AG09319 (cell line): ENCODE results near the gene GEMIN5.

Experiments used
- DNase-seq: peaks from one replicate; pipeline ENCODE4 v3.0.0-alpha.2; 2010; ENCODE audit warnings: low read depth; ENCODE audit errors: extremely low read depth
- TF ChIP-seq, protein P1 (sequence below): IDR thresholded peaks from 2 replicates; pipeline ENCODE4 v1.5.1; 2011; ENCODE audit warnings: low read depth, mild to moderate bottlenecking, inconsistent platforms, low read length, moderate library complexity

The GEMIN5 gene

GRCh38 chr5:154844809-154845208 lies 93.2 kb downstream of the GEMIN5 start:
- DNase-seq = no peak
- TF ChIP-seq, protein P1, sequence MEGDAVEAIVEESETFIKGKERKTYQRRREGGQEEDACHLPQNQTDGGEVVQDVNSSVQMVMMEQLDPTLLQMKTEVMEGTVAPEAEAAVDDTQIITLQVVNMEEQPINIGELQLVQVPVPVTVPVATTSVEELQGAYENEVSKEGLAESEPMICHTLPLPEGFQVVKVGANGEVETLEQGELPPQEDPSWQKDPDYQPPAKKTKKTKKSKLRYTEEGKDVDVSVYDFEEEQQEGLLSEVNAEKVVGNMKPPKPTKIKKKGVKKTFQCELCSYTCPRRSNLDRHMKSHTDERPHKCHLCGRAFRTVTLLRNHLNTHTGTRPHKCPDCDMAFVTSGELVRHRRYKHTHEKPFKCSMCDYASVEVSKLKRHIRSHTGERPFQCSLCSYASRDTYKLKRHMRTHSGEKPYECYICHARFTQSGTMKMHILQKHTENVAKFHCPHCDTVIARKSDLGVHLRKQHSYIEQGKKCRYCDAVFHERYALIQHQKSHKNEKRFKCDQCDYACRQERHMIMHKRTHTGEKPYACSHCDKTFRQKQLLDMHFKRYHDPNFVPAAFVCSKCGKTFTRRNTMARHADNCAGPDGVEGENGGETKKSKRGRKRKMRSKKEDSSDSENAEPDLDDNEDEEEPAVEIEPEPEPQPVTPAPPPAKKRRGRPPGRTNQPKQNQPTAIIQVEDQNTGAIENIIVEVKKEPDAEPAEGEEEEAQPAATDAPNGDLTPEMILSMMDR = no peak

DNA sequence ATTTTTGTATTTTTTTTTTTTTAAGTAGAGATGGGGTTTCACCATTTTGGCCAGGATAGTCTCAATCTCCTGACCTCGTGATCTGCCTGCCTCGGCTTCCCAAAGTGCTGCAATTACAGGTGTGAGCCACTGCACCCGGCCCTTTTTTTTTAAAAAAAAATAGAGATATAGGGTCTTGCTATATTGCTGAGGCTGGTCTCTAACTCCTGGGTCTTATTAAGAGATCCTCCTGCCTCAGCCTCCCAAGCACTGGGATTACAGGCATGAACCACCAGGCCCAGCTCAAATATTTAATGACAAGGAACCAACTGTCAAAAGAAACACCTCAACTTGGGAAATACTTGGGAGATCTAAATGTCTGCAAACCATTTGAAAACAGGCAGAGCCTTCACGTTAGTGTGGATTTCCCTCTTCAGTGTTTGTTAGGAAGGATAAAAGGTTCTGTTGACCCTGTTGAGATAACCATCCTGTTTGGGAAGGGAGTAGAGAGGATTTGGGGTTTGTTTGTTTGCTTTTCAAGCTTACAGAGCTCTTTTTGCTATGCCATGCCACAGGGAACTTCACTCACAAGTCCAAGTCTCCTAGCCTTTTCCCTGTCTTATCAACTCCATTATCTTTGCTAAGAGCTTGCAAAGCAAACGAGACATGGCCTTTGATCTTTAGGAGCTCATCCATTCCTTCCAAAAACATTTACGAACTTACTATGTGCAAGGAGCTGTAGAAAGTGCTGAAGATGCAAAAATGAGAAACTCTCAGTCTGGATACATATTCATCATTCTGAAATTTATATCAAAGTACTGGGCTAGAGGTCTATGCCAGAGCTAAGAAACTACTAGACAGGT lies 95.1 kb downstream of the GEMIN5 start:
- DNase-seq = no peak
- TF ChIP-seq, protein P1 = no peak

- DNase-seq = no peak
- TF ChIP-seq, protein P1 = no peak
Observed at GRCh38 chr5:154841273-154841661, 96.7 kb downstream of the GEMIN5 start.

DNA sequence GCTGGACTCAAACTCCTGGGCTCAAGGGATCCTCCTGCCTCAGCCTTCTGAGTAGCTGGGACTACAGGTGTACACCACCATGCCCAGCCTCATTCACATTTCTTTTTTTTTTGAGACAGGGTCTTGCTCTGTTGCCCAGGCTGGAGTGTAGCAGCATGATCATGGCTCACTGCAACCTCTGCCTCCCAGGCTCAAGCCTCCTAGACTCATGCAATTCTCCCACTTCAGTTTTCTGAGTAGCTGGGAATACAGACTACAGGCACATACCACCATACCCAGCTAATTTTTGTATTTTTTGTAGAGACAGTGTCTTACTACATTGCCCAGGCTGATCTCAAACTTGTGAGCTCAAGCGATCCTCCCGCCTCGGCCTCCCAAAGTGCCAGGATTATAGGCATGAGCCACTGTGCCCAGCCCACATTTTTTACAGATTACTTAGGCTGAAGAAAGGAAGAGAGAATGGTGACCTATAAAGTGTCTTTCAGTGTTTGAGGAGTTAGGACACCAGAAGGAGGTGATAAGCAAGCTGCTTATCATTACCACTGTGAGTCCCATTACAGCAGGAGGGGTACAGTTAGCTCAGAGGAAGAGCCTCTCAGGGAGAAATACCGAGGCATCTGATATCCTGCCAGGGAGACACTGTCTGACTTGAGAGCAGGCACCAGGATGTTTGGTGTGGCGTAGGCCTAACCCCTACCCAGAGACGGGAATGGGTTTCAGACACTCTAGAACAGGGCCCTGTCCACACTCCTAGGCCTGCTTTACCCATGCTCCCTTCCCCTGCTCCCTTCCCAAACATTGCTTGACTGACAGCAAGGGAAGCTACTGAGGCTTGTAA lies 97.4 kb downstream of the GEMIN5 start:
- no peak for DNase-seq
- TF ChIP-seq, protein P1 = no peak
